Measurements from ENCODE around the gene ESRRB.

Gene ESRRB

DNA sequence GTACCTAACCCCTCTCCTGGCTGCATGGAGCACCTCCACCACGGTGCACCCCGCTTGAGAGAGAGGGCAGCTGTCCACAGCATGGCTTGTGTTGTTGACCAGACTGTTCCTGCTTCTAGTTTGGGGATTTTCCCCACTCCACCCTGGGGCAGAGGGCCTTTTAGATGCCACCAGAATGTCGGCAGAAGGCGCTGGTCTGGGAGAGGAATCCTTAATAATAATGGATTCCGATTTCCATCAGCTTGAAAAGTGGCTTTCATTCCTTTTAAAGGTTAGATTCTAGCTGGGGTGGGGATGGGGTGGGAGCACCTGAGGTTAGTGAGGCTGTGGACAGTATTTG lies 1.8 kb downstream of the ESRRB start:
- H3K36me3 ChIP-seq (ENCODE audit: insufficient read depth, low read length): no peaks in the 10 kb centered on the region
- peak overlapping the region; percentile 52; the same call in 1 of the 2 replicates for H3K9ac ChIP-seq (ENCODE audit: low read depth, low read length)
- peaks cover 5% of the 10 kb centered on the region; the same call in 1 of the 2 replicates for H3K4me1 ChIP-seq (ENCODE audit: insufficient read depth, low read length)
- no peaks in the 10 kb centered on the region for H3K9me3 ChIP-seq (ENCODE audit: control insufficient read depth, insufficient read depth, low read length)

DNA sequence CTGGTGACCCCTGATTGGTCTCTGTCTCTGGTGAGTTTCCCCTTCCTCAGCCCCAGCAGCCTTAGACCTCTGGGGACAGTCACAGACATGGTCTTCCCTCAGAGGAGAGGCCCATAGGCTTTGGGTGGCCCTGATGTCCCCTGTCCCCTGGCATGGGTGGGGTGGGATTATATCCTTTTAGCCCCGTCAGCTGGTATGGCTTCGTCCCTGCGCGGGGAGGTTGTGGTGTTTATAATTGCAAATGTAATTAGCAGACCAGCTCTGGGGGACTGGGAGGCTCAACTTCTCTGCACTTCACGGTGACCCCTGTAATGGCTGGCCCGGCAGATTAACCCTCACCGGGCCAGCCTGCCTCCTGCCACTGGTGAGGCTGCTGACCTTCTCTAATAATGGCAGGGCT lies 5.1 kb downstream of the ESRRB start:
- Histone ChIP-seq H3K36me3 (ENCODE audit: insufficient read depth, low read length) (no peaks in the 10 kb centered on the region), H3K9me3 (ENCODE audit: control insufficient read depth, insufficient read depth, low read length) (no peaks in the 10 kb centered on the region), H3K4me1 (ENCODE audit: insufficient read depth, low read length) (peaks cover 5% of the 10 kb centered on the region; the same call in 1 of the 2 replicates), H3K9ac (ENCODE audit: low read depth, low read length) (no peak overlapping the region)

DNA sequence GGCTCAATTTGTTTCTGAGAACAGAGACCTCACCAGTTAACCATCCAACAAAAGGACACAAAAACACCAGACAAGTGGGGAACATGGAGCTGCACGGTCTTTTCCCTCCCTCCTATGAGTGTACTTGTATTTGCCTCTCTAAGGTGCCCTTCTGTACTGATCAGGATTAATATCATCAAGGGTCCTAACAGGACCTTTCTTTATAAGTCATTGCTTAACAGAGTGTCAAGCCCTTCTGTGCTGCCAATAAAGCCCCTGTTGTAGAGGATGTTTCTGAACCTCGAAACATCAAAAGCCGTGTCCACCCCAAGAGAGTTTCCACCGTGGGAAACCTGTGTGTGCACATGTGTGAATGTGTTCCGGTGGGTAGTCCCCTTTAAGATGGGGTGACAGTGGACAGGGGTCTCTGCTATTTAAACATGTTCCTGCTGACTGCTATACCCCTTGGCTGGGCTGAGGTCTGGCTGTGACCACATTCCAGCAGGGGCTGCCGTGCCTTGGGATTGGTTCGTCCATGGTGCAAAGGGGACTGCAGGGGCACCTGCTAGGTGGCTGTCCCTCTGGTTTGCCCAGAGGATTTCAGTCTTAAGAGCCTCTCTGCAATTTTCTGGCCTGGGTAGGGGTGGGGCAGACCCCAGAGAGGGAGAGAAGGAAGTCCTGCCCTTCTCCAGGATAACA lies 6.0 kb downstream of the ESRRB start:
- Histone ChIP-seq H3K4me1 (ENCODE audit: insufficient read depth, low read length) (peaks cover 5% of the 10 kb centered on the region), H3K9me3 (ENCODE audit: control insufficient read depth, insufficient read depth, low read length) (no peaks in the 10 kb centered on the region), H3K36me3 (ENCODE audit: insufficient read depth, low read length) (no peaks in the 10 kb centered on the region), H3K9ac (ENCODE audit: low read depth, low read length) (no peak overlapping the region)

DNA sequence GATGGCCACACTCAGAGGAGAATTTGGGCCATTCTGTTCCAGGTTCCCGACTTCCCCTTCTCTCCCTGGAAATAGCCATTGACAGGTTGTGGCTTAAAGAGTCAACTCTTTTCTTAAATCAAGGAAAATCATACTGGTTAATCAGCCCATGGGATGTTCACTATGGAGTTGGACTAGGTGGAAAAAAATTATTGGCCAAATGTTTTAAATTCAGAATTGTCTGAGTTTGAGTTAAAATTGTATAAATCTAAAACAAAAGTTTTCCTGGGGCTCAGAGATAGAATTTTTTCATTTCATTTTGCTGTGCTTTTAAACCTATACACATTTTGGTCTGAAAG lies 6.5 kb downstream of the ESRRB start:
- no peaks in the 10 kb centered on the region for H3K9me3 ChIP-seq (ENCODE audit: control insufficient read depth, insufficient read depth, low read length)

DNA sequence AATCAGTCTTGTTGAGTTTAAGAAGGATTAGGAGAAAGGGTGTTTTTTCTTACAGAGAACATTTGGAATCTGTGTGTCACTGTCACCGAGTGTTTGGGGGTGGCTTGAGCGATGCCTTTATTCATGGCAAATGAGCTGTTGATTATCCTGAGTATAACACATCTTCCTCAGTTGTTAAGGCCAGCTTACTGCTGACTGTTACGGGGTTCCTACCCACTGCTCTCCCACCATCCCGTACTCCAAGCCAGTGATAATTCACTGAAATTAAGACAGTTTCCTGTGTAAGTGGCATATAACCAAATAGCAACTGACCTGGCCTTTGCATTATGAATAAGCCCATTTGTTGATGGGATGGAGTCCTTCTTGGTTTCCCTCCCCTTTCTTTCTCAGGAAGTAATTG lies 9.5 kb downstream of the ESRRB start:
- H3K9me3 ChIP-seq (ENCODE audit: control insufficient read depth, insufficient read depth, low read length): no peaks in the 10 kb centered on the region
- H3K36me3 ChIP-seq (ENCODE audit: insufficient read depth, low read length): no peaks in the 10 kb centered on the region
- no peaks in the 10 kb centered on the region; the same call in 1 of the 2 replicates for H3K4me1 ChIP-seq (ENCODE audit: insufficient read depth, low read length)
- no peak overlapping the region for H3K9ac ChIP-seq (ENCODE audit: low read depth, low read length)

More for the DNA sequence above, 6.5 kb downstream of the ESRRB start:
- Histone ChIP-seq H3K4me1 (ENCODE audit: insufficient read depth, low read length) (peaks cover 5% of the 10 kb centered on the region), H3K9ac (ENCODE audit: low read depth, low read length) (no peak overlapping the region), H3K36me3 (ENCODE audit: insufficient read depth, low read length) (no peaks in the 10 kb centered on the region)

DNA sequence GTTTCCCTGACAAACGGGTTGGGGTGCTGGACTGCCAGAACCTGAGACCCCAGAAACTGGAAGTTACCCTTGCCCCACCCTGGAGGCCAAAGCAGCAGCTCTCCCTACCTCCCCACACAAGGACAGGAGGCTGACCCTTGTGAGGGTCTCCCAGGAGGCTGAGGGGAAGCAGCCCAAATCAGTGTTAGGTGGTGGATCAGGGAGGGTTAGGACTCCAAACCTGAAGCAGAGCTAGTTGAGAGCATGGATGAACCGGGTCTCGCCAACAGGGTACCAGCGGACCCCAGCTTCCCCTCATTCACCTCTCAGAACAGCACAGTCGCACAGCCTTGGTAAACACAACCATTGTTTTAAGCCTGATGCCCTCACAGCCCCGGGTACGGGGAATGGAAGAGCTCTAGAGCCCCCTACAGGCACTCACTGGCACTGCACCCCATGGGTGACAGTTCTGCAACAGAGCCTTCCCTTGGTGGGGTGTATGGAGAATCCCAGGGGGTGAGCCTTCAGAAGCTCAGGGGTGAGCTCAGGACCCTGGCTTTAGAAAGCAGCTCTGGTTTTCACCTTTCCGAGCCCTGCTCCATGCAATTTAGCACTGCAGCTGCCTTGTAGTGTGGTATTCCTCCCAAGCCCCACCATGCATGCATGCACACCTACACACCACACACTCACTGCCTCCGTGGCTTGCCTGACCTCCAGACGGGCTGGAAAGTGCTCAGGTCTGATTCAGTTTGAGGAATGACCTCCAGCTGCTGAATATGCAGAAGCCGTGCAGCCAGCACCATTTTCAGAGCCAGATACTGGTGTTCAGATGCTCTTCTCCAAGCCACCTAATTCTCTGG lies 11.2 kb downstream of the ESRRB start:
- no peaks in the 10 kb centered on the region for H3K9me3 ChIP-seq (ENCODE audit: control insufficient read depth, insufficient read depth, low read length)
- H3K9ac ChIP-seq (ENCODE audit: low read depth, low read length): peak overlapping the region; percentile 26; the same call in 1 of the 2 replicates
- H3K4me1 ChIP-seq (ENCODE audit: insufficient read depth, low read length): no peaks in the 10 kb centered on the region; the same call in 1 of the 2 replicates
- no peaks in the 10 kb centered on the region for H3K36me3 ChIP-seq (ENCODE audit: insufficient read depth, low read length)

DNA sequence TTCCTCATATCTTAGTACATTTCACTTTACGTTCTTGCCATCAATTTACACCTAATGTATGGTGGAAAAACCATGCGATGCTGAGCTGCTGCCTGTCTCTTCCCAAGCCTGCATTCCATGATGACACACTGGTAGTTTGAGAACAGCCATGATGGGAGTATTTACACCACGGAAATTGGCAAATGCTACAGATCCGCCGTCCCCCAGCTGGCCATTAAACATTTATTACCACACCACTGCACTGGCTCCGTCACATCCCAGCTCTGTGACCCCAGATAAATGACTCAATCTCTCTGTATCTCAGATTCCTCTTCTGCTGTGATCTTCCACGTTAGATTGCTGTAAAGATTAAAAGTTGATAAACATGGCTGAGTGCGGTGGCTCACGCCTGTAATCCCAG lies 13.9 kb downstream of the ESRRB start:
- Histone ChIP-seq H3K9ac (ENCODE audit: low read depth, low read length) (no peak overlapping the region), H3K36me3 (ENCODE audit: insufficient read depth, low read length) (no peaks in the 10 kb centered on the region), H3K9me3 (ENCODE audit: control insufficient read depth, insufficient read depth, low read length) (no peaks in the 10 kb centered on the region), H3K4me1 (ENCODE audit: insufficient read depth, low read length) (no peaks in the 10 kb centered on the region; the same call in 1 of the 2 replicates)

DNA sequence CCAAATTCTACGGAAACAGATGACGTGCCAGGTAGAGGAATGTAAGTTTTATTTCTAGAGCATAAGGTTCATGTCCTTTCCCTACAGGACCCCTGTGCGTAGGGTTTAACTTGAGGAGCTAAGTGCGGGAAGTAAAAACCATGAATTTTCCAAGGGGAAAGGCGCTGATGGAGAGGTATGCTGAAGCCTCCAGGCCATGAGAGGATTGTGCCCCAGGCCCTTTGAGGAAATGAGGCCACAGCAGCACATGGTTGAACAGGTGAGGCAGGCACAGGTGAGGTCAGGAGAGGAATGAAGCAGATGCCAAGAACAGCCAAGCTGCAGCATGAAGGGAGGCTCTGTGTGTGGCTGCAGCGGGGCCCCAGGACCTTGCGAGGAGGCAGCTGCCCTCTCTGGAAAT lies 14.7 kb downstream of the ESRRB start:
- no peaks in the 10 kb centered on the region; the same call in 1 of the 2 replicates for H3K4me1 ChIP-seq (ENCODE audit: insufficient read depth, low read length)
- no peak overlapping the region for H3K9ac ChIP-seq (ENCODE audit: low read depth, low read length)
- H3K9me3 ChIP-seq (ENCODE audit: control insufficient read depth, insufficient read depth, low read length): no peaks in the 10 kb centered on the region
- H3K36me3 ChIP-seq (ENCODE audit: insufficient read depth, low read length): no peaks in the 10 kb centered on the region

DNA sequence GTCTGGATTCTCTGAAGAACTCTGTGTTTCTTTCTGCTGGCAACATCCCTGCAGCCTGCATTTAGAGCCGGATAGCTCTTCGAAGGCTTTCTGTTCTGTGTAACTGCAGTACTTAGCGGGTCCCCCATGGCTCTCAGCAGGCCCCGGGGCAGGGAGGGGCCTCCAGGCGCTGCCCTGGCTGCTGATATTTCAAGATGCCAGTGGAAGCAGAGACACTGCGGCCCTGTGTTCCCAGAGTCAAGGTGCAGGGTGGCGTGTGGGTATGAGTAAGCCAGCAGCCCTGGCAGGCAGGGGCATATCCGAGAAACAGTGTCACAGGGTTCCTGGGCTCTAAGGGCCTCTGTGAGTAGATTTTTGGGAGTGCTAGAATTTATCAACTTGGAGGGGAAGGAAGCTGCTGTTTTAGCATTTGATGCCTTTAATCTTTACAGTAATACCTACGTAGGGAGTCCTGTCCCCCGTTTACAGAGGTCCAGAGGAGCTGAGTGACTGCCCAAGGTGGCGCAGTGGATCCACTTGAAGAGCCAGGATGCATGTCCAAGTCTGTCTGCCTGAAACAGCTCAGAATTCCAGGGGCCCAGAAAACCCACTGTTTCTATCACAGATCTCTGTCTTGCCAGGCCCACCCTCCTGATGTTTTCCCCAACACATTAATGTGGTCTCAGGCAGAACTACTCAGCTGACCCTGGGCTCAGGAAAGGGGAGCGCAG lies 16.2 kb downstream of the ESRRB start:
- Histone ChIP-seq H3K4me1 (ENCODE audit: insufficient read depth, low read length) (no peaks in the 10 kb centered on the region), H3K9ac (ENCODE audit: low read depth, low read length) (no peak overlapping the region), H3K9me3 (ENCODE audit: control insufficient read depth, insufficient read depth, low read length) (no peaks in the 10 kb centered on the region), H3K36me3 (ENCODE audit: insufficient read depth, low read length) (no peaks in the 10 kb centered on the region)

DNA sequence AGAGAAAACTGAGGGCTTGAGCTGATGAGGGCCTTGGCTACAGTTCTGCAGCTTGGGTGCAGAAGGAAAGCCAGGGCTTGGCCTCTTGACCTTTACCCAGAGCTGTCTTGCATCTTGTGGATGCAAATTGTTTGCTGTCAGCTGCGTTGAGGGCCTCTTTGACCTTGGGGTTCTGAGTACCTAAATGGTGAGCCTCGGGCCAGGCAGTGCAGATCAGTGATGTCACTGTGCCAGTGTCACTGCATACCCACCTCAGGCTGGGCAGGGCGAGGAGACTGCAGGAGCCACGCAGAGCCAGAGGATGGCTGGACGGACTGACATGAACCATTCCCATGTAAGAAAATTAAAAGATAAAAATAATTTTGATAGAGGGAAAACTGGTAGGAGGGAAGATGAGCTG lies 18.6 kb downstream of the ESRRB start:
- no peaks in the 10 kb centered on the region for H3K9me3 ChIP-seq (ENCODE audit: control insufficient read depth, insufficient read depth, low read length)
- H3K36me3 ChIP-seq (ENCODE audit: insufficient read depth, low read length): no peaks in the 10 kb centered on the region
- no peak overlapping the region for H3K9ac ChIP-seq (ENCODE audit: low read depth, low read length)
- no peaks in the 10 kb centered on the region for H3K4me1 ChIP-seq (ENCODE audit: insufficient read depth, low read length)

DNA sequence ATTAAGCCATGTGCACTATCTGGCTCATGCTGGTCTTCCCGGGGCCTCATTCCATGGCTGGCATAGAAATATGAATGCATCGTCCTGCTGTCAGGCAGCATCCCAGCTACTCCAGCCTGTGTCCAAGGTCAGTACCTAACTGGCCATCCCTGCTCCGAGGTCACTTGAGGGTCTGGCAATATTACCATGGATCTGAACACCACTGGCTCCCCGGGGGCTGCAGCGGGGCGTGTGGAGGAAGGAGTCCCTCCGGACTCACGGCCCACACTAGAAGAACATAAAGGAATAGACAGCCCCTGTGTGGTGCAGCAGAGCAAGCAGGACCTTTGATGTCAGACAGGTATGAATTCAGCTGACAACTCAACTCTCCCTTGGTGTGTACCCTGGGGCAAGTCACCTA lies 19.2 kb downstream of the ESRRB start:
- Histone ChIP-seq H3K9ac (ENCODE audit: low read depth, low read length) (no peak overlapping the region), H3K4me1 (ENCODE audit: insufficient read depth, low read length) (no peaks in the 10 kb centered on the region), H3K36me3 (ENCODE audit: insufficient read depth, low read length) (no peaks in the 10 kb centered on the region), H3K9me3 (ENCODE audit: control insufficient read depth, insufficient read depth, low read length) (no peaks in the 10 kb centered on the region)

DNA sequence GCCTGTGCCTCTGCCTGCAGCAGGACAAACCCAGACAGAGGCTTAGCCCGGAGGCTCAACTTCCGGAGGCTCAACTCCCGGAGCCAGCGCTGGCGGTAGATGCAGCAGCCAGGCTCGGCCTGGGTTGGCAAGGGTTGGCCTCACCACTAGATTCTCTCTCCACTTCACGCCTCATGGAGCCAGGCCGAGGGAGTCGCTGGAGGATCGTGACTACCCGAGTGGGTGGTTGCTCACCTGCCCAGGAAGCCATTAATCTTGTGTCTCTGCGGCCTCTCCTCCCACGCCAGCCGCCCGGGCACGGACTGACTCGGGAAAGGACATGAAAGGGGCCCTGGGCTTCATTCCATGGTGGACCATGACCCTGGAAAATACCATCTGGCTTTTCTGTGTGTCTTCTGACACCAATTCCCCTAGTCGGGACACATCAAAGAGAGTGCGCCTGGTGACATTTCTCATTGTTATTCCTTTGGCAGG lies 20.8 kb downstream of the ESRRB start:
- H3K4me1 ChIP-seq (ENCODE audit: insufficient read depth, low read length): no peaks in the 10 kb centered on the region
- no peak overlapping the region for H3K9ac ChIP-seq (ENCODE audit: low read depth, low read length)
- no peaks in the 10 kb centered on the region for H3K36me3 ChIP-seq (ENCODE audit: insufficient read depth, low read length)
- H3K9me3 ChIP-seq (ENCODE audit: control insufficient read depth, insufficient read depth, low read length): no peaks in the 10 kb centered on the region

DNA sequence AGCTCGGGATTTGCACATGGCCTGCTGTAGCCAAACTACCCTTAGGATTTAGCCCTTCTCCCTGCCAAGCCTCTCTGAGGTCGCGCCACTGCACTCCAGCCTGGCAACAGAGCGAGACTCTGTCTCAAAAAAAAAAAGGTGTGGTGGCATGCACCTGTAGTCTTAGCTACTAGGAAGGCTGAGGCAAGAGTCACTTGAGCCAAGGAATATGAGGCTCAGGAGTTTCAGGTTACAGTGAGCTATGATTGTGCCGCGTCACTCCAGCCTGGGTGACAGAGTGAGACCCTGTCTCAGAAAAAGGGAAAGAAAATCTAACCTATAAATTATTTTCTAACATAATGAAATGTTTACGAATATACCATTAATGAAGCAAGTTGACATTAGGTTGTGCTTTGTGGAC lies 29.7 kb downstream of the ESRRB start:
- no peaks in the 10 kb centered on the region for H3K36me3 ChIP-seq (ENCODE audit: insufficient read depth, low read length)
- H3K9ac ChIP-seq (ENCODE audit: low read depth, low read length): no peak overlapping the region
- no peaks in the 10 kb centered on the region for H3K9me3 ChIP-seq (ENCODE audit: control insufficient read depth, insufficient read depth, low read length)
- no peaks in the 10 kb centered on the region for H3K4me1 ChIP-seq (ENCODE audit: insufficient read depth, low read length)

DNA sequence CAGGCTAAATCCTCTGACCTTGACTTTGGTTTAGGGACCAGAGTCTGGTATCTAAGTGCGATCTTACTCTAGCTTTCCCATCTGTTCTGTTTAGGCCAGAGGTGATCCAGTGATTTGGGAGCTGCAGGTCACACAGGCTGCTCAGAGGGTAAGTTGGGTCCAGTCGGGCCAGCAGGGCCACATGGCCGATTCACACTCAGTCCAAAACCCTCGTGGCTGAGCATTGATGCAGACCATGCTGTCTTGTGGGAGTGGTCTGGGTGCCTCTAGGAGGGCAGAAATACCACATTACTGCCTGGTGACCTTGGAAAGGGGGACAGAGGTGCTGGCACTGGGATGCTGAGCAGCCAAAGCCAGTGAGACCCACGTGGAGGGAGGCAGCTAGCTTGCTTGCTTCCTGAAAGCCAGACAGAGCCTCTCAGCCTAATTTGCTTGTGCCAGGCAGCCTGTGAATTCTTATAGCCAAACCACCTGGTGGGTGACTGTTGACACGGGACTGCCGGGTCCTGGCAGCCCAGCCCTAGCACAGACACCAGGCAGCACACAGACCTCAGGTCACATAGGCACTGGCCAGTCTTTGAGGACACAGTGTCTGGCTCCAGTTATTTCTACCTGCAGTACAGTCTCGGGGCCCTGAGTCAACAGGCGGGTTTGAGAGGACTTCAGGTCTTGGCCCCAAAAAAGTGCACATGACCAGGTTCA lies 31.7 kb downstream of the ESRRB start:
- Histone ChIP-seq H3K36me3 (ENCODE audit: insufficient read depth, low read length) (no peaks in the 10 kb centered on the region), H3K9me3 (ENCODE audit: control insufficient read depth, insufficient read depth, low read length) (no peaks in the 10 kb centered on the region), H3K9ac (ENCODE audit: low read depth, low read length) (no peak overlapping the region), H3K4me1 (ENCODE audit: insufficient read depth, low read length) (no peaks in the 10 kb centered on the region)

All from ES-I3 (cell line).